Mesenchymal stem cell (in vitro differentiated cells and primary cell): ENCODE results near the gene PPP2R5E.

Experiments used
- DNase-seq: peaks from one replicate; pipeline ENCODE4 v3.0.0-alpha.2; 2013
- H2AFZ ChIP-seq: one replicate; pipeline ENCODE4 v1.6.1; 2013; ENCODE audit warnings: low read depth, mild to moderate bottlenecking, control low read depth, inconsistent platforms, low read length, moderate library complexity
- H2AK5ac ChIP-seq: 2 replicates; pipeline ENCODE4 v1.6.1; 2013; ENCODE audit warnings: low read length, moderate library complexity, mild to moderate bottlenecking, inconsistent platforms; ENCODE audit not compliant: severe bottlenecking
- H2BK120ac ChIP-seq: one replicate; pipeline ENCODE4 v1.6.1; 2013; ENCODE audit warnings: low read depth, mild to moderate bottlenecking, inconsistent platforms, low read length, moderate library complexity
- H2BK12ac ChIP-seq, 2 experiments: one replicate each; pipeline ENCODE4 v1.6.1; 2013; ENCODE audit warnings: inconsistent platforms in 2 of 2, low read length in 2 of 2, mild to moderate bottlenecking in 2 of 2, moderate library complexity in 2 of 2, control low read depth in 1 of 2
- H2BK15ac ChIP-seq: one replicate; pipeline ENCODE4 v1.6.1; 2013; ENCODE audit warnings: mild to moderate bottlenecking, low read depth, inconsistent platforms; ENCODE audit not compliant: poor library complexity, severe bottlenecking
- H2BK5ac ChIP-seq: 2 replicates; pipeline ENCODE4 v1.6.1; 2013; ENCODE audit warnings: low read depth, mild to moderate bottlenecking, low read length, control low read depth, inconsistent platforms; ENCODE audit not compliant: poor library complexity, severe bottlenecking
- H3K14ac ChIP-seq, 2 experiments: one replicate each; pipeline ENCODE4 v1.6.1; 2013; ENCODE audit warnings: inconsistent platforms in 2 of 2, low read length in 2 of 2, control low read depth in 1 of 2, mild to moderate bottlenecking in 1 of 2, moderate library complexity in 1 of 2
- H3K18ac ChIP-seq, 2 experiments: one replicate each; pipeline ENCODE4 v1.6.1; 2013; ENCODE audit warnings: inconsistent platforms in 2 of 2, low read length in 2 of 2, control low read depth in 1 of 2, low read depth in 1 of 2, mild to moderate bottlenecking in 1 of 2
- H3K23ac ChIP-seq, 2 experiments: one replicate each; pipeline ENCODE4 v1.6.1; 2013; ENCODE audit warnings: inconsistent platforms in 2 of 2, low read length in 2 of 2, mild to moderate bottlenecking in 2 of 2, moderate library complexity in 2 of 2, control low read depth in 1 of 2
- H3K27ac ChIP-seq: 2 replicates; pipeline ENCODE4 v1.5.1; 2013; ENCODE audit warnings: mild to moderate bottlenecking, moderate library complexity, low read length, control low read depth, inconsistent platforms; ENCODE audit not compliant: poor library complexity, severe bottlenecking
- H3K27me3 ChIP-seq, 2 experiments: 2 replicates each; pipeline versions ENCODE4 v1.6.1 to v1.7.0; 2013; ENCODE audit warnings: low read length in 2 of 2, mild to moderate bottlenecking in 2 of 2, moderate library complexity in 2 of 2, control low read depth in 1 of 2, inconsistent platforms in 1 of 2; ENCODE audit not compliant: control insufficient read depth in 1 of 2, insufficient read depth in 1 of 2
- H3K36me3 ChIP-seq, 2 experiments: 2 replicates each; pipeline versions ENCODE4 v1.6.1 to v1.7.0; 2013; ENCODE audit warnings: low read length in 2 of 2, control low read depth in 1 of 2, inconsistent platforms in 1 of 2, low read depth in 1 of 2, mild to moderate bottlenecking in 1 of 2; ENCODE audit not compliant: insufficient read depth in 2 of 2, control insufficient read depth in 1 of 2
- H3K4ac ChIP-seq, 2 experiments: one replicate each; pipeline ENCODE4 v1.6.1; 2013; ENCODE audit warnings: inconsistent platforms in 2 of 2, low read length in 2 of 2, mild to moderate bottlenecking in 2 of 2, moderate library complexity in 2 of 2, control low read depth in 1 of 2, low read depth in 1 of 2
- H3K4me1 ChIP-seq: 2 replicates; pipeline ENCODE4 v1.6.1; 2013; ENCODE audit warnings: low read depth, low read length, control low read depth; ENCODE audit not compliant: control insufficient read depth, insufficient read depth
- H3K4me2 ChIP-seq: 2 replicates; pipeline ENCODE4 v1.6.1; 2013; ENCODE audit warnings: low read length, mild to moderate bottlenecking, inconsistent platforms; ENCODE audit not compliant: poor library complexity, severe bottlenecking
- H3K4me3 ChIP-seq, 2 experiments: 2 replicates each; pipeline versions ENCODE4 v1.5.1 to v1.7.0; 2013; ENCODE audit warnings: low read length in 2 of 2, mild to moderate bottlenecking in 2 of 2, control low read depth in 1 of 2, low read depth in 1 of 2; ENCODE audit not compliant: insufficient read depth in 1 of 2
- H3K79me1 ChIP-seq: replicated peaks from 2 replicates; pipeline ENCODE4 v1.6.1; 2013; ENCODE audit warnings: mild to moderate bottlenecking, control low read depth, low read length, inconsistent platforms; ENCODE audit not compliant: poor library complexity, severe bottlenecking
- H3K9ac ChIP-seq: 2 replicates; pipeline ENCODE4 v1.7.0; 2013; ENCODE audit warnings: mild to moderate bottlenecking, low read length, moderate library complexity
- H3K9me3 ChIP-seq: 2 replicates; pipeline ENCODE4 v1.7.0; 2013; ENCODE audit warnings: mild to moderate bottlenecking, low read length; ENCODE audit not compliant: control insufficient read depth
- H4K8ac ChIP-seq: one replicate; pipeline ENCODE4 v1.6.1; 2013; ENCODE audit warnings: inconsistent platforms, mild to moderate bottlenecking, low read length, moderate library complexity
- H4K91ac ChIP-seq: one replicate; pipeline ENCODE4 v1.6.1; 2013; ENCODE audit warnings: mild to moderate bottlenecking, low read length, inconsistent platforms
- WGBS: methylation state at CpG from one replicate; pipeline ENCODE4 v1.1.7; 2013; ENCODE audit warnings: mixed read lengths; 5-methylcytosine and 5-hydroxymethylcytosine counted together

Gene PPP2R5E

GRCh38 chr14:63444588-63444987 is 98.6 kb downstream of the PPP2R5E start:
- Histone ChIP-seq H4K91ac (no peak overlapping the region), H2AK5ac (no peak overlapping the region), H2BK12ac (no peak overlapping the region), H3K27me3 (no peaks in the 10 kb centered on the region), H3K18ac (no peak overlapping the region), H2AFZ (no peak overlapping the region), H3K9ac (no peak overlapping the region), H3K4me3 (no peak overlapping the region), H3K4me1 (peaks cover 1% of the 10 kb centered on the region), H3K23ac (no peak overlapping the region), H3K4me2 (no peak overlapping the region), H3K14ac (no peak overlapping the region), H2BK120ac (no peak overlapping the region), H3K27ac (no peak overlapping the region), H4K8ac (no peak overlapping the region), H2BK5ac (no peak overlapping the region), H2BK15ac (no peak overlapping the region), H3K79me1 (peaks cover 24% of the 10 kb centered on the region), H3K36me3 (peaks cover 4 to 7% of the 10 kb centered on the region in 2 experiments), H3K4ac (no peak overlapping the region), H3K9me3 (no peaks in the 10 kb centered on the region)
- no peak for DNase-seq
- no CpG with 5 or more reads among the region's 1 CpG for WGBS

- Histone ChIP-seq H2BK5ac (no peak overlapping the region), H3K4ac (no peak overlapping the region), H4K8ac (no peak overlapping the region), H3K14ac (no peak overlapping the region), H4K91ac (no peak overlapping the region), H2BK120ac (no peak overlapping the region), H2AFZ (no peak overlapping the region), H3K27me3 (no peaks in the 10 kb centered on the region), H3K4me1 (peaks cover 1% of the 10 kb centered on the region), H3K36me3 (peaks cover 4% of the 10 kb centered on the region in 2 experiments), H3K9ac (no peak overlapping the region), H3K18ac (no peak overlapping the region), H3K4me3 (no peak overlapping the region), H3K27ac (no peak overlapping the region), H3K79me1 (peaks cover 22% of the 10 kb centered on the region), H2BK12ac (no peak overlapping the region), H3K9me3 (no peaks in the 10 kb centered on the region), H2BK15ac (no peak overlapping the region), H3K4me2 (no peak overlapping the region), H2AK5ac (no peak overlapping the region), H3K23ac (no peak overlapping the region)
- 93% methylated on average over 3 of the region's 3 CpGs for WGBS
- DNase-seq = no peak
These were observed 99.2 kb downstream of the PPP2R5E start for GRCh38 chr14:63443988-63444387.

GRCh38 chr14:63443361-63443760 is 99.8 kb downstream of the PPP2R5E start:
- Histone ChIP-seq H3K36me3 (peaks cover 4% of the 10 kb centered on the region in 2 experiments), H3K14ac (no peak overlapping the region), H3K23ac (no peak overlapping the region), H2BK12ac (no peak overlapping the region), H2BK120ac (no peak overlapping the region), H2AK5ac (no peak overlapping the region), H3K4me1 (peaks cover 1% of the 10 kb centered on the region), H3K79me1 (peaks cover 22% of the 10 kb centered on the region), H4K8ac (no peak overlapping the region), H3K27me3 (no peaks in the 10 kb centered on the region), H2BK5ac (no peak overlapping the region), H3K4ac (no peak overlapping the region), H2BK15ac (no peak overlapping the region), H3K27ac (no peak overlapping the region), H3K9ac (no peak overlapping the region), H3K9me3 (no peaks in the 10 kb centered on the region), H3K4me3 (no peak overlapping the region), H4K91ac (no peak overlapping the region), H2AFZ (no peak overlapping the region), H3K18ac (no peak overlapping the region), H3K4me2 (no peak overlapping the region)
- 97% methylated on average over 3 of the region's 3 CpGs for WGBS
- DNase-seq = no peak

- no peak overlapping the region for H3K23ac ChIP-seq
- H3K27ac ChIP-seq = peak overlapping the region; percentile 17
- peak; percentile 81 for DNase-seq
- H2BK12ac ChIP-seq = peak overlapping the region in 1 of 2 experiments; percentile 1
- H3K18ac ChIP-seq = no peak overlapping the region
- no peak overlapping the region for H2AK5ac ChIP-seq
- H4K91ac ChIP-seq = no peak overlapping the region
- no peaks in the 10 kb centered on the region for H3K9me3 ChIP-seq
- H3K4ac ChIP-seq = no peak overlapping the region
- peaks cover 26% of the 10 kb centered on the region for H3K79me1 ChIP-seq
- H3K36me3 ChIP-seq = peaks cover 4% of the 10 kb centered on the region in 2 experiments
- peak overlapping the region; percentile 78 for H3K9ac ChIP-seq
- H2AFZ ChIP-seq = no peak overlapping the region
- H3K4me1 ChIP-seq = peaks cover 6% of the 10 kb centered on the region
- H3K27me3 ChIP-seq = no peaks in the 10 kb centered on the region
- H3K4me2 ChIP-seq = no peak overlapping the region
- H2BK120ac ChIP-seq = no peak overlapping the region
- peak overlapping the region in 1 of 2 experiments; percentile 70 for H3K4me3 ChIP-seq
- no peak overlapping the region for H2BK15ac ChIP-seq
- no peak overlapping the region for H4K8ac ChIP-seq
- H2BK5ac ChIP-seq = no peak overlapping the region
- WGBS = 86% methylated on average over 1 of the region's 1 CpG
- H3K14ac ChIP-seq = no peak overlapping the region
These were observed 105.0 kb downstream of the PPP2R5E start for GRCh38 chr14:63438065-63438757.
